ENCODE measurements around the gene DEXI. TPM values are rescaled to one million over a fixed set of nuclear protein-coding genes. Genes with fewer than 3 reads are reported as not detected.

DEXI gene
- total and polyA plus RNA-seq, 2 of the 13 experiments (the other 11 are each of a cell fraction or from before 2014, with no cell fraction given), result 51.5 to 70.4 TPM

DNA sequence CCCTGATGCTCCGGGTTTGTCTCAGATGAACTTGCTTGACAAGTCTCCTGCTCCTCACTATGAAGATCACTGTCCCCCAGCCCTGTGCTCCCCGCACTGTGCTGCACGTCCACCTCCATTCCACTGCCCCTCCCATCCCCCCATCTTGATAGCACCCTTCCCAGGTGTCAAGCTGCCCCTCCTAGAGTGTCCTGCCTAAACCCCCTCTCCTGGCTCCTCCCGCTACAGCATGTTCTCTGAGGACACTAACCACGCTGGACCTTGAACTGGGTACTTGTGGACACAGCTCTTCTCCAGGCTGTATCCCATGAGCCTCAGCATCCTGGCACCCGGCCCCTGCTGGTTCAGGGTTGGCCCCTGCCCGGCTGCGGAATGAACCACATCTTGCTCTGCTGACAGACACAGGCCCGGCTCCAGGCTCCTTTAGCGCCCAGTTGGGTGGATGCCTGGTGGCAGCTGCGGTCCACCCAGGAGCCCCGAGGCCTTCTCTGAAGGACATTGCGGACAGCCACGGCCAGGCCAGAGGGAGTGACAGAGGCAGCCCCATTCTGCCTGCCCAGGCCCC is 18.5 kb downstream of the DEXI start (continued):
- TF ChIP-seq EHMT2 (IDR thresholded peaks at IDR 0.05; ENCODE audit: borderline replicate concordance, low read depth, low read length), result no peak; the same call in 1 of the 2 replicates
- 0 out of 2 replicates have a peak, but pooled peaks have one; percentile 10 for TF ChIP-seq RAD21 (CRISPR knock-in tag; IDR thresholded peaks at IDR 0.05)
- TF ChIP-seq MED13 (CRISPR knock-in tag; IDR thresholded peaks at IDR 0.05), result no peak
- TF ChIP-seq SMC3 (IDR thresholded peaks at IDR 0.05; ENCODE audit: low read length), result no peak
- peak; percentile 36; the same call in 1 of the 2 replicates for TF ChIP-seq ZZZ3 (CRISPR knock-in tag; IDR thresholded peaks at IDR 0.05; ENCODE audit: borderline replicate concordance)
- peak; percentile 88 for TF ChIP-seq HNF4G (IDR thresholded peaks at IDR 0.05; ENCODE audit: borderline replicate concordance, low read depth, low read length)
- TF ChIP-seq HNF4G (CRISPR knock-in tag; IDR thresholded peaks at IDR 0.05; ENCODE audit: borderline replicate concordance, low read depth), result peak; percentile 91; the same call in 1 of the 2 replicates
- no peak for TF ChIP-seq ZNF382 (CRISPR knock-in tag; IDR thresholded peaks at IDR 0.05; ENCODE audit: borderline replicate concordance)
- peak; percentile 79 for TF ChIP-seq TEAD3 (CRISPR knock-in tag; optimal IDR thresholded peaks at IDR 0.05; ENCODE audit: borderline replicate concordance)
- TF ChIP-seq ZNF224 (CRISPR knock-in tag; IDR thresholded peaks at IDR 0.05), result no peak
- no peak for TF ChIP-seq KMT2A (CRISPR knock-in tag; IDR thresholded peaks at IDR 0.05)
- peak; percentile 93 for TF ChIP-seq MTA1 (CRISPR knock-in tag; IDR thresholded peaks at IDR 0.05; ENCODE audit: borderline replicate concordance)
- TF ChIP-seq, protein P1, sequence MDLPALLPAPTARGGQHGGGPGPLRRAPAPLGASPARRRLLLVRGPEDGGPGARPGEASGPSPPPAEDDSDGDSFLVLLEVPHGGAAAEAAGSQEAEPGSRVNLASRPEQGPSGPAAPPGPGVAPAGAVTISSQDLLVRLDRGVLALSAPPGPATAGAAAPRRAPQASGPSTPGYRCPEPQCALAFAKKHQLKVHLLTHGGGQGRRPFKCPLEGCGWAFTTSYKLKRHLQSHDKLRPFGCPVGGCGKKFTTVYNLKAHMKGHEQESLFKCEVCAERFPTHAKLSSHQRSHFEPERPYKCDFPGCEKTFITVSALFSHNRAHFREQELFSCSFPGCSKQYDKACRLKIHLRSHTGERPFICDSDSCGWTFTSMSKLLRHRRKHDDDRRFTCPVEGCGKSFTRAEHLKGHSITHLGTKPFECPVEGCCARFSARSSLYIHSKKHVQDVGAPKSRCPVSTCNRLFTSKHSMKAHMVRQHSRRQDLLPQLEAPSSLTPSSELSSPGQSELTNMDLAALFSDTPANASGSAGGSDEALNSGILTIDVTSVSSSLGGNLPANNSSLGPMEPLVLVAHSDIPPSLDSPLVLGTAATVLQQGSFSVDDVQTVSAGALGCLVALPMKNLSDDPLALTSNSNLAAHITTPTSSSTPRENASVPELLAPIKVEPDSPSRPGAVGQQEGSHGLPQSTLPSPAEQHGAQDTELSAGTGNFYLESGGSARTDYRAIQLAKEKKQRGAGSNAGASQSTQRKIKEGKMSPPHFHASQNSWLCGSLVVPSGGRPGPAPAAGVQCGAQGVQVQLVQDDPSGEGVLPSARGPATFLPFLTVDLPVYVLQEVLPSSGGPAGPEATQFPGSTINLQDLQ (CRISPR knock-in tag; IDR thresholded peaks at IDR 0.05), result no peak
- TF ChIP-seq, protein P2, sequence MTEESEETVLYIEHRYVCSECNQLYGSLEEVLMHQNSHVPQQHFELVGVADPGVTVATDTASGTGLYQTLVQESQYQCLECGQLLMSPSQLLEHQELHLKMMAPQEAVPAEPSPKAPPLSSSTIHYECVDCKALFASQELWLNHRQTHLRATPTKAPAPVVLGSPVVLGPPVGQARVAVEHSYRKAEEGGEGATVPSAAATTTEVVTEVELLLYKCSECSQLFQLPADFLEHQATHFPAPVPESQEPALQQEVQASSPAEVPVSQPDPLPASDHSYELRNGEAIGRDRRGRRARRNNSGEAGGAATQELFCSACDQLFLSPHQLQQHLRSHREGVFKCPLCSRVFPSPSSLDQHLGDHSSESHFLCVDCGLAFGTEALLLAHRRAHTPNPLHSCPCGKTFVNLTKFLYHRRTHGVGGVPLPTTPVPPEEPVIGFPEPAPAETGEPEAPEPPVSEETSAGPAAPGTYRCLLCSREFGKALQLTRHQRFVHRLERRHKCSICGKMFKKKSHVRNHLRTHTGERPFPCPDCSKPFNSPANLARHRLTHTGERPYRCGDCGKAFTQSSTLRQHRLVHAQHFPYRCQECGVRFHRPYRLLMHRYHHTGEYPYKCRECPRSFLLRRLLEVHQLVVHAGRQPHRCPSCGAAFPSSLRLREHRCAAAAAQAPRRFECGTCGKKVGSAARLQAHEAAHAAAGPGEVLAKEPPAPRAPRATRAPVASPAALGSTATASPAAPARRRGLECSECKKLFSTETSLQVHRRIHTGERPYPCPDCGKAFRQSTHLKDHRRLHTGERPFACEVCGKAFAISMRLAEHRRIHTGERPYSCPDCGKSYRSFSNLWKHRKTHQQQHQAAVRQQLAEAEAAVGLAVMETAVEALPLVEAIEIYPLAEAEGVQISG (CRISPR knock-in tag; IDR thresholded peaks at IDR 0.05), result peak; percentile 51; the same call in 1 of the 2 replicates
- TF ChIP-seq SMARCE1 (IDR thresholded peaks at IDR 0.05; ENCODE audit: borderline replicate concordance), result no peak
- TF ChIP-seq DNMT3B (CRISPR knock-in tag; conservative IDR thresholded peaks at IDR 0.05), result no peak
- TF ChIP-seq ZNF121 (CRISPR knock-in tag; IDR thresholded peaks at IDR 0.05), result peak; percentile 67
- TF ChIP-seq, protein P3, sequence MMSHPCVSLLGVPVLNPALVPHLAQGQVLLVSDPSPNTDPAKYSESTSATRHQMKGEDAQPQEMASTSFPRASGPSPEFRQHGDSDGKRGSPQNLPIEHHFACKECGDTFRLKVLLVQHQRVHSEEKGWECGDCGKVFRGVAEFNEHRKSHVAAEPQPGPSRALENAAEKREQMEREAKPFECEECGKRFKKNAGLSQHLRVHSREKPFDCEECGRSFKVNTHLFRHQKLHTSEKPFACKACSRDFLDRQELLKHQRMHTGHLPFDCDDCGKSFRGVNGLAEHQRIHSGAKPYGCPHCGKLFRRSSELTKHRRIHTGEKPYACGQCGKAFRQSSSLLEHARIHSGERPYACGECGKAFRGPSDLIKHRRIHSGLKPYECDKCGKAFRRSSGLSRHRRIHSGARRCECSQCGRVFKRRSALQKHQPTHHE (CRISPR knock-in tag; IDR thresholded peaks at IDR 0.05; ENCODE audit: borderline replicate concordance), result no peak
- TF ChIP-seq ATRX (CRISPR knock-in tag; IDR thresholded peaks at IDR 0.05; ENCODE audit: borderline replicate concordance), result no peak
